Stimulated activated CD8-positive, alpha-beta memory T cell treated with anti-CD3 and anti-CD28 coated beads, Interleukin-7, amount 100 ng/mL, for 1 hour (primary cell): ENCODE data around the gene EIF2D.
"Not testable (repeated sequence)": the region's sequence is repeated elsewhere in the genome, so short reads cannot be mapped to it uniquely, and the experiment has no call there.

Experiments
- DNase-seq, 2 donors: peaks; one replicate each; pipeline ENCODE4 v3.0.0-alpha.2; 2020; ENCODE audit warnings: low read depth in 2 of 2

EIF2D gene

DNA sequence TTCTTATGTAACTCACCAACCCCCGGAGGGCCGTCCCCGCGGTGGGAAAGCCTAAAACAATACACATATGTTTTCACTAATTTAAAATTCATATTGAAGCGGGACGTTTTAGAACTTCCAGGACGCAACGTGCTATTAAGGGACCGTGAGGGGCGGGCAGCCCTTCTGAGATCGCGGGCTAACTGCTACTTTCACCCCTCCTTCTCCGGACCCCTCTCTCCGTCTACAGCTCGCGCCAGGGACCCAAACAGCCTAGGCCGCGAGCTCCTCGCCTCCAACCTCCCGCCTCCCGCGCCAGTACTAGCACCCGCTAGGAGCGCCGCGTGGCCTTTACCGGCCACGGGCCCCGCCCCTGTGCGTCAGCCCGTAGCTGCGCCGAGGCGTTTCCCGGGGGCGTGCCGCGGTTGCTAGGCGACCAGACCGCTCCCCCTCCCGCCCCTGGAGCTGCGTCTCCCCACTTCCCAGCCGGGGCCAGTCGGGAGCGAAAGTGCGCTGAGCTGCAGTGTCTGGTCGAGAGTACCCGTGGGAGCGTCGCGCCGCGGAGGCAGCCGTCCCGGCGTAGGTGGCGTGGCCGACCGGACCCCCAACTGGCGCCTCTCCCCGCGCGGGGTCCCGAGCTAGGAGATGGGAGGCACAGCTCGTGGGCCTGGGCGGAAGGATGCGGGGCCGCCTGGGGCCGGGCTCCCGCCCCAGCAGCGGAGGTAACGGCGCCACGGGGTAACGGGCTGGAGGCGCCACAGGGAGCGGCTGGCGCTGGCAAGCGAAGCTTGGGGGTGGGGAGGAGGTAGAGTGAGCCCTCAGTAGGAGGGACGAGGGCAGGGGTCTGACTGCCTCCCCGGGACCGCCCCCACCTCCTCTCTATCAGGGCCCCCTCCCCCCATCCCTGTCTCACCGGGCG is 23.1 kb upstream of the EIF2D start, which contains the start of gene DYRK3:
TSS of gene DYRK3 (plus strand) at position 457 of the 898 bp plus-strand sequence. CDS start at position 625, 168 bp downstream.
- peak; percentile 67 to 74 for DNase-seq

- DNase-seq: peak; percentile 35 to 60
Measured at GRCh38 chr1:206634365-206635079, 22.3 kb upstream of the EIF2D start.

GRCh38 chr1:206633708-206634121 is 21.4 kb upstream of the EIF2D start:
- no peak for DNase-seq

DNA sequence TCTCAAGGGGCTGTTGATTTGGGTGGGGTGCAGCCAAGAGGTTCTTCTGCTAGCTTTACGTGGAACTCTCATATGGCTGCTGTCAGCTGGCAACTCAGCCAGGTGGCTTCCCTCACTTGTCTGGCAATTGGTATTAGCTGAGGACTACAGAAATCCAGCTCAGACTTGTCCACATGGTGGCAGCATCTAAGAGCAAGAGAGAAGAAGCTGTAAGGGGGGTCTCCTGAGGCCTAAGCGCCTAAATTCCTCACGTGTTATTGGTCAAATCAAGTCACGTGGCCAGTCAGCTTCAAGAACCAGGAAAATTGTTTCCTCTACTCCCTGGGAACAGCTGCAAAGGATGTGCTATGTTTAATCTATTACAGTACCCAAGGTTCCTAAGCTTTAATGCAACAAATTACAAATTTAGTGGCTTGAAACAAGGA is 18.8 kb upstream of the EIF2D start:
- DNase-seq: no peak

DNA sequence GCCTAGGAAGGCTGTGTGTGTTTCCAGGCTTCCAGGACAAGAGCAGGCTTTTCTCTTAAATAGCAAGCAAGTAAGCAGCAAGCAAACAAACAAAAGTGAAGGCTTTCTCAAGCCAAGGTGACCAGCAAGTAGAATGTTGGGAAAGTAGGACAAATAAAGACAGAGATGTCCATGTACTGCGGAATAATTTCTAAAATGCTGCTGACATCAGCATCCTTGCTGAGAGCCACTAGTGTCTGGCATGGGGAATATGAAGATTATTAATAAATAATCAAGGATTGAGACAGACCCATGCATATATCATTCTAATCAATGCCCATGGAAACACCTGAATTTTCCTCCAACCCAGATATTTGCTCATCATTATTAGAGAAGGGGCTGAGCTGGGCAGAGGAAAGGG is 16.7 kb upstream of the EIF2D start:
- DNase-seq: no peak

DNA sequence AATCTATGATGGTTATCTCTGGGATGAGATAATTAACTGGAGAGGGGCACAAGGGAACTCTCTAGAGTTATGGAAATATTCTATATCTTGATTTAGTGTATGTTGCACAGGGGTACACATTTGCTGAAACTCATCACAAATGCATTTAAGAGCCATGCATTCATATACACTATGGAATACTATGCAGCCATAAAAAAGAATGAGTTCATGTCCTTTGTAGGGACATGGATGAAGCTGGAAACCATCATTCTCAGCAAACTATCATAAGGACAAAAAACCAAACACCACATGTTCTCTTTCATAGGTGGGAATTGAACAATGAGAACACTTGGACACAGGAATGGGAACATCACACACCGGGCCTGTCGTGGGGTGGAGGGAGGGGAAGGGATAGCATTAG is 14.1 kb upstream of the EIF2D start:
- not testable (repeated sequence) for DNase-seq

GRCh38 chr1:206609229-206609991 is 2.9 kb downstream of the EIF2D start:
- no peak for DNase-seq

DNA sequence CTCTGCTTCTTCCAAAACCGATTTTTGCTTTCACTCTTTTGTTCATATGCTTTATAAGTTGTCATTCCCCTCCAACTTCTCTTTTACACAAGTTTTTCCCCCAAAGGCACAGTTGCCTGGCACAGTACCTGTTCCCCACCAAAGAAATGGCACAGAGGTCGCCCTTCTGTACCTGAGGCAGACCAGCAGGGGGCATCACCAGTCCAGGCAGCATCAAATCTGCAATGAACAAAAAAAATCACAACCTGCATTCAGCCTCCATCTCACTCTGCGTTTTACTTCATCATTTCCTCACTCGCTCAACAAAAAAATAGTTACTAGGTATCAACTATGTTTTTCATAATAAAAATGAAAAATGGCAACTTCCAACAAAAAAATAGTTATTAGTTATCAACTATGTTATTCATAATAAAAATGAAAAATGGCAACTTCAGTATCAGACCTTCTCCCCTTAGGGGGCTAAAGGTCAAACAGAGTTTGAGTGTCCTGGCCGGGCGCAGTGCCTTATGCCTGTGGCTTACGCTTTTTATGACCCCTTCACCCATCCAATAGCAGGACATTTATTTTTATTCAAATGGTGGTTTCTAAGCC is 4.1 kb downstream of the EIF2D start:
- peak in 1 of 2 donors; percentile 34 for DNase-seq

DNA sequence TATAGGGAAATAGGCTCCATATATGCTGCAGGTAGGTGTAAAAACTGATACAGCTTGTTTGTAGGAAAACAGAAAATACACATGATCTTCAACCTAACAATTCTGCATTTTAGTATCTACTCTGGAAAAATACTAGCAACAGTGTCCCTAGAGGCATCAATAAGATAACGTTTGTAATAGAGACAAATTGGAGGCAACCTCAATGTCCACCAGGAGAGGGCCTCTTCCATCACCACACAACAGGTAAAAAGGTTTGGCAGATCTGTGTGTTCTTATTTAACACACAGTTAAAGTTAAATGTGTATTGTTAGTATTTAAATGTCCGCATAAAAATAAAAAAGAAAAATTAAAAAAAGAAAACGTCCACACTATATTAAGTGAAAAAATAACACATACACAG is 5.4 kb downstream of the EIF2D start:
- no peak for DNase-seq

DNA sequence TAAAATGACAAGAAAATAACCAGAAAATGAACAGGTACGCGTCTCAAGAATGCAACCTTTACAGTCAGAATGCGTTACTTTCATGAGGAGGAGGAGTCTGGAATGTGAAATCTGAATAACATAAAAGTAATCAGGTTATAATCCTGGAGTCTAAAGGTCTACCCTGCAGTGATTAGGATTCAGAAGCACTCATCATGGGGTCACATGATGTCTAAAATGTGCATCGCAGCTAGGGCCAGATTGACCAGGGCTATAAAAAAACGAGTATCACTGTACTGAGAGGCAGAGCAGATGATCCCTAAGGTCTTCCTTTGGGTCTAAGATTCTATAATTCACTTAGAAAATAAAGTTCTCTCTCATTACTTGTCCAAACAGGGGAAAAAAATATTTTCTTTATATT is 7.4 kb downstream of the EIF2D start:
- no peak for DNase-seq

GRCh38 chr1:206600527-206600926 is 11.7 kb downstream of the EIF2D start:
- DNase-seq: no peak

GRCh38 chr1:206596319-206596666 is 16.0 kb downstream of the EIF2D start:
- DNase-seq: no peak

- no peak for DNase-seq
Measured at GRCh38 chr1:206595581-206596318, 16.5 kb downstream of the EIF2D start.

- DNase-seq: no peak
Measured at GRCh38 chr1:206593351-206593925, 18.8 kb downstream of the EIF2D start.

GRCh38 chr1:206591696-206592095 is 20.6 kb downstream of the EIF2D start:
- DNase-seq: no peak

GRCh38 chr1:206591226-206591625 is 21.0 kb downstream of the EIF2D start:
- no peak for DNase-seq

- DNase-seq: no peak
Measured at GRCh38 chr1:206590025-206590758, 22.1 kb downstream of the EIF2D start.

- DNase-seq: no peak
Measured at GRCh38 chr1:206589206-206589605, 23.1 kb downstream of the EIF2D start.

- DNase-seq: no peak
Measured at GRCh38 chr1:206588492-206588891, 23.8 kb downstream of the EIF2D start.

GRCh38 chr1:206587904-206588303 is 24.4 kb downstream of the EIF2D start:
- no peak for DNase-seq
